Raji (cell line): ENCODE results near the gene KCTD21.

Source experiments
- POLR2A ChIP-seq: IDR thresholded peaks from 2 replicates; pipeline ENCODE4 v1.6.1; 2011; ENCODE audit warnings: low read depth, low read length, control low read depth; ENCODE audit not compliant: insufficient read depth

Gene KCTD21

GRCh38 chr11:78176605-78177141 is 11.8 kb downstream of the KCTD21 start:
- TF ChIP-seq POLR2A = no peak

- TF ChIP-seq POLR2A = no peak
Measured at GRCh38 chr11:78171951-78172350, 16.5 kb downstream of the KCTD21 start.

- TF ChIP-seq POLR2A = no peak
Measured at GRCh38 chr11:78170874-78171549, 17.4 kb downstream of the KCTD21 start.

GRCh38 chr11:78170413-78170812 is 18.0 kb downstream of the KCTD21 start:
- no peak for TF ChIP-seq POLR2A

- no peak for TF ChIP-seq POLR2A
Measured at GRCh38 chr11:78168539-78169477, 19.6 kb downstream of the KCTD21 start.

GRCh38 chr11:78166855-78167469 is 21.5 kb downstream of the KCTD21 start:
- no peak for TF ChIP-seq POLR2A

GRCh38 chr11:78164471-78164870 is 24.0 kb downstream of the KCTD21 start:
- TF ChIP-seq POLR2A = no peak

GRCh38 chr11:78163828-78164227 is 24.6 kb downstream of the KCTD21 start:
- no peak for TF ChIP-seq POLR2A

GRCh38 chr11:78161962-78162371 is 26.5 kb downstream of the KCTD21 start:
- TF ChIP-seq POLR2A = no peak

GRCh38 chr11:78161346-78161745 is 27.1 kb downstream of the KCTD21 start:
- TF ChIP-seq POLR2A = no peak

- no peak for TF ChIP-seq POLR2A
Measured at GRCh38 chr11:78160557-78160956, 27.9 kb downstream of the KCTD21 start.

GRCh38 chr11:78158987-78159652 is 29.3 kb downstream of the KCTD21 start:
- no peak for TF ChIP-seq POLR2A

- no peak for TF ChIP-seq POLR2A
Measured at GRCh38 chr11:78156127-78156844, 32.1 kb downstream of the KCTD21 start.

- TF ChIP-seq POLR2A = no peak
Measured at GRCh38 chr11:78151804-78152203, 36.6 kb downstream of the KCTD21 start.

- no peak for TF ChIP-seq POLR2A
Measured at GRCh38 chr11:78150754-78151153, 37.7 kb downstream of the KCTD21 start.

GRCh38 chr11:78150346-78150745 is 38.1 kb downstream of the KCTD21 start:
- no peak for TF ChIP-seq POLR2A
